ENCODE results near the gene PLD1. TPM values are rescaled to one million over a fixed set of nuclear protein-coding genes. Genes with fewer than 3 reads are reported as not detected.

The PLD1 gene
- total RNA-seq, 1 donor from 2014 or later: not detected

- no peak for DNase-seq
- Mint-ChIP-seq H3K9me3 (no peaks in the 10 kb centered on the region), H3K4me3 (no peak overlapping the region), H3K27me3 (peaks cover 3% of the 10 kb centered on the region), H3K36me3 (ENCODE audit: low read depth) (no peaks in the 10 kb centered on the region), H3K4me1 (no peaks in the 10 kb centered on the region), H3K27ac (no peak overlapping the region)
- ChIA-PET POLR2A (no interaction called here), CTCF (no interaction called here)
- intact Hi-C loops (cut with micrococcal nuclease): no loop called here
- TF ChIP-seq, protein P1, sequence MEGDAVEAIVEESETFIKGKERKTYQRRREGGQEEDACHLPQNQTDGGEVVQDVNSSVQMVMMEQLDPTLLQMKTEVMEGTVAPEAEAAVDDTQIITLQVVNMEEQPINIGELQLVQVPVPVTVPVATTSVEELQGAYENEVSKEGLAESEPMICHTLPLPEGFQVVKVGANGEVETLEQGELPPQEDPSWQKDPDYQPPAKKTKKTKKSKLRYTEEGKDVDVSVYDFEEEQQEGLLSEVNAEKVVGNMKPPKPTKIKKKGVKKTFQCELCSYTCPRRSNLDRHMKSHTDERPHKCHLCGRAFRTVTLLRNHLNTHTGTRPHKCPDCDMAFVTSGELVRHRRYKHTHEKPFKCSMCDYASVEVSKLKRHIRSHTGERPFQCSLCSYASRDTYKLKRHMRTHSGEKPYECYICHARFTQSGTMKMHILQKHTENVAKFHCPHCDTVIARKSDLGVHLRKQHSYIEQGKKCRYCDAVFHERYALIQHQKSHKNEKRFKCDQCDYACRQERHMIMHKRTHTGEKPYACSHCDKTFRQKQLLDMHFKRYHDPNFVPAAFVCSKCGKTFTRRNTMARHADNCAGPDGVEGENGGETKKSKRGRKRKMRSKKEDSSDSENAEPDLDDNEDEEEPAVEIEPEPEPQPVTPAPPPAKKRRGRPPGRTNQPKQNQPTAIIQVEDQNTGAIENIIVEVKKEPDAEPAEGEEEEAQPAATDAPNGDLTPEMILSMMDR (IDR thresholded peaks at IDR 0.05): no peak
- ATAC-seq (ENCODE audit: low read depth): no peak
Measured at GRCh38 chr3:171673951-171674350, 136.3 kb downstream of the PLD1 start.

GRCh38 chr3:171672538-171672937 is 137.7 kb downstream of the PLD1 start:
- Mint-ChIP-seq H3K4me3 (no peak overlapping the region), H3K27me3 (peaks cover 3% of the 10 kb centered on the region), H3K36me3 (ENCODE audit: low read depth) (no peaks in the 10 kb centered on the region), H3K27ac (no peak overlapping the region), H3K4me1 (no peaks in the 10 kb centered on the region), H3K9me3 (no peaks in the 10 kb centered on the region)
- POLR2A ChIA-PET: no interaction called here
- CTCF ChIA-PET: no interaction called here
- TF ChIP-seq, protein P1 (IDR thresholded peaks at IDR 0.05): no peak
- no peak for ATAC-seq (ENCODE audit: low read depth)
- no peak for DNase-seq
- intact Hi-C loops (cut with micrococcal nuclease): no loop called here

- no peak overlapping the region for H3K27ac Mint-ChIP-seq
- H3K4me1 Mint-ChIP-seq: no peaks in the 10 kb centered on the region
- ChIA-PET CTCF (no interaction called here), POLR2A (interaction anchor here (0.6 kb wide), 1 partner anchor 20 kb away, joined by 3 read pairs; no protein-coding TSS in a partner anchor)
- no peaks in the 10 kb centered on the region for H3K9me3 Mint-ChIP-seq
- no peak overlapping the region for H3K4me3 Mint-ChIP-seq
- no peak for ATAC-seq (ENCODE audit: low read depth)
- TF ChIP-seq, protein P1 (IDR thresholded peaks at IDR 0.05): no peak
- intact Hi-C loops (cut with micrococcal nuclease): no loop called here
- H3K27me3 Mint-ChIP-seq: peaks cover 3% of the 10 kb centered on the region
- no peaks in the 10 kb centered on the region for H3K36me3 Mint-ChIP-seq (ENCODE audit: low read depth)
- DNase-seq: no peak
Measured at GRCh38 chr3:171672124-171672523, 138.2 kb downstream of the PLD1 start.

- CTCF ChIA-PET: no interaction called here
- ATAC-seq (ENCODE audit: low read depth): no peak
- POLR2A ChIA-PET: interaction anchor here (0.6 kb wide), 1 partner anchor 19 kb away, joined by 3 read pairs; no protein-coding TSS in a partner anchor
- no peak for DNase-seq
- no peaks in the 10 kb centered on the region for H3K4me1 Mint-ChIP-seq
- no peaks in the 10 kb centered on the region for H3K36me3 Mint-ChIP-seq (ENCODE audit: low read depth)
- H3K4me3 Mint-ChIP-seq: no peak overlapping the region
- no peak overlapping the region for H3K27ac Mint-ChIP-seq
- intact Hi-C loops (cut with micrococcal nuclease): no loop called here
- TF ChIP-seq, protein P1 (IDR thresholded peaks at IDR 0.05): no peak
- H3K27me3 Mint-ChIP-seq: peaks cover 3% of the 10 kb centered on the region
- no peaks in the 10 kb centered on the region for H3K9me3 Mint-ChIP-seq
Measured at GRCh38 chr3:171671709-171672108, 138.6 kb downstream of the PLD1 start.

GRCh38 chr3:171666516-171666915 is 143.8 kb downstream of the PLD1 start:
- ATAC-seq (ENCODE audit: low read depth) (no peak), DNase-seq (no peak)
- no peak overlapping the region for H3K4me3 Mint-ChIP-seq
- H3K36me3 Mint-ChIP-seq (ENCODE audit: low read depth): no peaks in the 10 kb centered on the region
- H3K4me1 Mint-ChIP-seq: no peaks in the 10 kb centered on the region
- TF ChIP-seq, protein P1 (IDR thresholded peaks at IDR 0.05): no peak
- no peak overlapping the region for H3K27ac Mint-ChIP-seq
- peaks cover 3% of the 10 kb centered on the region for H3K27me3 Mint-ChIP-seq
- intact Hi-C loops (cut with micrococcal nuclease): no loop called here
- ChIA-PET CTCF (no interaction called here), POLR2A (no interaction called here)
- no peaks in the 10 kb centered on the region for H3K9me3 Mint-ChIP-seq

Data from activated B cell treated with CpG ODN at 0.5 μM for 24 hours (primary cell).